ENCODE data around the gene CENPX.

The CENPX gene

DNA sequence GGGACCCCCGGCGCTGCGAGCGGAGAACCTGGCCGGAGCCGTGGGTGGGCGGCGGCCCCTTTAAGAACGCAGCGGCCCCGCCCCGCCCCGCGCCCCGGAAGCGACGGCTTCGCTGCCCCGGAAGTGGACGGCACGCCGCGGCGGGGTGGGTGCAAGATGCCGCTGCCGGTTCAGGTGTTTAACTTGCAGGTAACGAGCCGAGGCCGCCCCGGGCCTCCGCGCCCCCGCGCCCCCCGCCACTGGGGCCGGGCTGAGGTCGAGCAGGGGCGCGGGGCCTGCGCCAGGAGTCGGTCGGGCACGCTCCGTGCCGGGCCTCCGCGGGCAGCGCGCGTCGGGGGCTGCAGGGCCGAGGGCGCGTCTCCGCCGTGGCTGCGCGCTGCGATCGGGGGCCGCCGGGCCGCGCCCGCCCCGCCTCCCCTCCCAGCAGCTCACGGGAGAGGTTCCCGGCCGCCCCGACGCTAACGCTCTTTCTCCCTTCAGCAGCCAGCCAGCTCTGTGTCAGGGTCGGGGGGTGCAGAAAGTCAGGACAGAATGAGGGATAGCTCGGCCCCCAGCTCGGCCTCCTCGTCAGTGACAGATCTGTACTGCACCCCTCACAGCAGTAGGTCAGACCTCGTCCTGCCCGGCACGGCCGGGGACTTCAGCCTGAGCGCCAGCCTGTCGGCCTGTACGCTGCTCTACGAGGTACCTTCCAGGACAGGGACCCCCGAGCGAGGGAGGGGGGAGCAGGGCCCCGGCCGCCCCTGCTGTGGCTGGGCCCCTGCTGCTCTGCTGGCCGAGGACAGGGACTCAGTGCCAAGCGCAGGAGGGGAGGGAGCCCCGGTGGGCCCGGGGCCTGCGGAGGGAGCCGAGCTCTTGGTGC lies 29.3 kb upstream of the CENPX start, which contains the start of the genes GPS1 and RFNG:
Gene GPS1, plus strand, starts transcription at position 123 of the 862 bp plus-strand sequence. Its CDS starts 34 bp downstream, at position 157.
Gene RFNG, minus strand, starts transcription at position 36 of the 862 bp plus-strand sequence. CDS start 45 bp downstream, outside the sequence.
- Histone ChIP-seq H3K4me1 (ENCODE audit: control insufficient read depth, low read length) (peaks cover 17% of the 10 kb centered on the region), H3K4me2 (ENCODE audit: low read length) (peak within 1 kb of the TSS; percentile 94), H3K4me3 (ENCODE audit: low read length) (peak within 1 kb of the TSS; percentile 97), H3K9me2 (replicated peaks; ENCODE audit: control insufficient read depth, low read length) (no peaks in the 10 kb centered on the region), H3K79me2 (ENCODE audit: control insufficient read depth, low read length) (peaks cover 19% of the 10 kb centered on the region), H3K9me3 (ENCODE audit: control insufficient read depth, insufficient read depth, low read length) (no peaks in the 10 kb centered on the region), H3F3A (ENCODE audit: control insufficient read depth, insufficient read depth) (no peaks in the 10 kb centered on the region), H3K27ac (ENCODE audit: low read depth, low read length) (no peak within 1 kb of the TSS), H4K20me1 (ENCODE audit: control insufficient read depth, insufficient read depth, low read depth, low read length) (peaks cover 3% of the 10 kb centered on the region; the same call in 1 of the 2 replicates), H3K27me3 (ENCODE audit: control insufficient read depth, low read length) (no peaks in the 10 kb centered on the region), H3K36me3 (ENCODE audit: control insufficient read depth, low read length) (peaks cover 29% of the 10 kb centered on the region)
- TF ChIP-seq, protein P1, sequence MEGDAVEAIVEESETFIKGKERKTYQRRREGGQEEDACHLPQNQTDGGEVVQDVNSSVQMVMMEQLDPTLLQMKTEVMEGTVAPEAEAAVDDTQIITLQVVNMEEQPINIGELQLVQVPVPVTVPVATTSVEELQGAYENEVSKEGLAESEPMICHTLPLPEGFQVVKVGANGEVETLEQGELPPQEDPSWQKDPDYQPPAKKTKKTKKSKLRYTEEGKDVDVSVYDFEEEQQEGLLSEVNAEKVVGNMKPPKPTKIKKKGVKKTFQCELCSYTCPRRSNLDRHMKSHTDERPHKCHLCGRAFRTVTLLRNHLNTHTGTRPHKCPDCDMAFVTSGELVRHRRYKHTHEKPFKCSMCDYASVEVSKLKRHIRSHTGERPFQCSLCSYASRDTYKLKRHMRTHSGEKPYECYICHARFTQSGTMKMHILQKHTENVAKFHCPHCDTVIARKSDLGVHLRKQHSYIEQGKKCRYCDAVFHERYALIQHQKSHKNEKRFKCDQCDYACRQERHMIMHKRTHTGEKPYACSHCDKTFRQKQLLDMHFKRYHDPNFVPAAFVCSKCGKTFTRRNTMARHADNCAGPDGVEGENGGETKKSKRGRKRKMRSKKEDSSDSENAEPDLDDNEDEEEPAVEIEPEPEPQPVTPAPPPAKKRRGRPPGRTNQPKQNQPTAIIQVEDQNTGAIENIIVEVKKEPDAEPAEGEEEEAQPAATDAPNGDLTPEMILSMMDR (IDR thresholded peaks at IDR 0.05; ENCODE audit: low read depth, low read length, poor library complexity, severe bottlenecking) = no peak
- TF ChIP-seq EZH2phosphoT487 (IDR thresholded peaks at IDR 0.05; ENCODE audit: borderline replicate concordance, low read length) = no peak

DNA sequence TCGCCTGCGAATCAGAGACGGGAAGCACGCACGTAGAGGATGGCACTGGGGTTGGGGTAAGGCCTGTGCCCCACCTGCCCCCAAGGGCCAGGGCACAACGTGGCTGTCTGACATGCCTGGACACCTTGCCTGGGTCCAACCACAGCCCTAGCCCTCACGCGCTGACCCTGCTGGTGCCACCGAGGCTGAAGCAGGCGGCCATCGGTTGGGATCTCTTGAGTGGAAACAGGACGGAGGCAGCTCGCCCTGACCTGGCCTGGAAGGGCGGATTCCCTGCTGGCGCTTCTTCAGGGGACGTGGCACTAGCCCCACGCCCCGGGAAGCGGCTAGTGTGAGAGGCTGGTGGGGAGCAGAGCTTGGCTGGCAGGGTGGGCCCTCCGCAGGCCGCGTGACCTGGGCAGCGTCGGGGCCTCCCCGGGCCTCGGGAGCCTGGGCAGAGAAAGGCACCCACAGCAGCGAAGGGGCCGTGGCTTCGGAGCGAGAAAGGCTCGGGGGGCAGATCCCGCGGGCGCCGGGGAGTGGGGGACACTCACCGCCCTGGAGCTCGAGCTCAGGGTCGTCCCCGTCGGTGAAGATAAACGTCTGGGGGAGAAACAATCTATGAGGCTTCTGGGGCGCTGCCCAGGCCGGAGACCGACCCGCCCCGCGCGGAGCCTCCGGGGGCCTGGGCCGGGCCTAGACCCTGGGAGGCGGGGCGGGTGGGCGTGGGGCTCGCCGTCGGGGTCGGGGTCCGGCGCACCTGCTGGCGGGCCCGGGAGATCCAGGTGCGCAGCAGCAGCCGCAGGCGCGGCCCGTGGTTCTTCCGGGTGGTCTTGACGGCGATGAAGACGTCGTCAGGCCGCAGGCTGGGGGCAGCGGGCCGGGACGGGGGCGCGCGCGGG lies 28.3 kb upstream of the CENPX start:
- H4K20me1 ChIP-seq (ENCODE audit: control insufficient read depth, insufficient read depth, low read depth, low read length) = peaks cover 3% of the 10 kb centered on the region; the same call in 1 of the 2 replicates
- H3K9me2 ChIP-seq (replicated peaks; ENCODE audit: control insufficient read depth, low read length) = no peaks in the 10 kb centered on the region
- H3K36me3 ChIP-seq (ENCODE audit: control insufficient read depth, low read length) = peaks cover 18% of the 10 kb centered on the region
- H3K9me3 ChIP-seq (ENCODE audit: control insufficient read depth, insufficient read depth, low read length) = no peaks in the 10 kb centered on the region
- peak overlapping the region; percentile 79 for H3K4me3 ChIP-seq (ENCODE audit: low read length)
- H3K4me2 ChIP-seq (ENCODE audit: low read length) = peak overlapping the region; percentile 86
- H3K79me2 ChIP-seq (ENCODE audit: control insufficient read depth, low read length) = peaks cover 19% of the 10 kb centered on the region
- no peaks in the 10 kb centered on the region for H3K27me3 ChIP-seq (ENCODE audit: control insufficient read depth, low read length)
- TF ChIP-seq EZH2phosphoT487 (IDR thresholded peaks at IDR 0.05; ENCODE audit: borderline replicate concordance, low read length) = no peak
- TF ChIP-seq, protein P1 (IDR thresholded peaks at IDR 0.05; ENCODE audit: low read depth, low read length, poor library complexity, severe bottlenecking) = no peak
- no peaks in the 10 kb centered on the region for H3F3A ChIP-seq (ENCODE audit: control insufficient read depth, insufficient read depth)
- H3K27ac ChIP-seq (ENCODE audit: low read depth, low read length) = no peak overlapping the region
- H3K4me1 ChIP-seq (ENCODE audit: control insufficient read depth, low read length) = peaks cover 17% of the 10 kb centered on the region

DNA sequence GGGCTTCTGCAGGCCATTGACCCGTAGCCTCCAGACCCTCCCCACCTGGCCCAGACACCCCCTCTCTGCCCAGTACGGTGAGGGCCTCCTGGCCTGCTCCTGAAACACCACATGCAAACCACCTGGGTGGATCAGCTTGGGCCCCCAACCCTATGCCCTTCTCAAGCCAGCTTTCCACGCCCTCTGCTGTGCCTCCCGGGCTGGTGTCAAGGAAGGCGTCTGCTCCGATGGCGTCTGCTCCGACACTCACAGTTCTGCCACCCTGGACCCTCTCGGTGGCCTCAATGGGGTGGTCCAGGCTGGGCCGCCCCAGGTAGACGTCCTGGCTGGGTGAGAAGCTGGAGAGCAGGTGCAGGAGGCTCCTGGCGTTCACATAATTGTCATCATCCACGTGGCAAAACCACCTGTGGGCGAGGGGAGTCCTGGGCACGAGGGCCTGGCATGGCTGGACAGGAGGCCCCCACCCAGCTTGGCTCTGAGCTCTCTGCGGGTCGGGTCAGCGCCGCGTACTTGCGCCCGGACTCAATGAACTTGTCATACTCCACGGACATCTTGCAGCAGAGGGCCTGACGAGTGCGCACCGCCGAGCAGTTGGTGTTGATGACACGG lies 27.6 kb upstream of the CENPX start:
- Histone ChIP-seq H3K4me2 (ENCODE audit: low read length) (peak overlapping the region; percentile 86), H3K36me3 (ENCODE audit: control insufficient read depth, low read length) (peaks cover 12% of the 10 kb centered on the region; the same call in 1 of the 2 replicates), H3K9me3 (ENCODE audit: control insufficient read depth, insufficient read depth, low read length) (no peaks in the 10 kb centered on the region), H3K9me2 (replicated peaks; ENCODE audit: control insufficient read depth, low read length) (no peaks in the 10 kb centered on the region), H3K4me3 (ENCODE audit: low read length) (peak overlapping the region; percentile 79), H3K79me2 (ENCODE audit: control insufficient read depth, low read length) (peaks cover 19% of the 10 kb centered on the region), H3F3A (ENCODE audit: control insufficient read depth, insufficient read depth) (no peaks in the 10 kb centered on the region), H3K27ac (ENCODE audit: low read depth, low read length) (no peak overlapping the region), H4K20me1 (ENCODE audit: control insufficient read depth, insufficient read depth, low read depth, low read length) (peaks cover 3% of the 10 kb centered on the region; the same call in 1 of the 2 replicates), H3K27me3 (ENCODE audit: control insufficient read depth, low read length) (no peaks in the 10 kb centered on the region), H3K4me1 (ENCODE audit: control insufficient read depth, low read length) (peaks cover 17% of the 10 kb centered on the region)
- TF ChIP-seq EZH2phosphoT487 (IDR thresholded peaks at IDR 0.05; ENCODE audit: borderline replicate concordance, low read length) = no peak
- TF ChIP-seq, protein P1 (IDR thresholded peaks at IDR 0.05; ENCODE audit: low read depth, low read length, poor library complexity, severe bottlenecking) = no peak

All from DOHH2 (cell line).